H9 (cell line): ENCODE results near the gene HDAC7. TPM values are rescaled to one million over a fixed set of nuclear protein-coding genes. Genes with fewer than 3 reads are reported as not detected.
A peak's percentile ranks its signal among the peaks of the same experiment; 100 is the strongest.

Source experiments
- DNase-seq: peaks from one replicate; pipeline ENCODE4 v3.0.0-alpha.2; 2017
- H2AFZ ChIP-seq: one replicate; pipeline ENCODE4 v1.6.1; 2013; ENCODE audit warnings: mild to moderate bottlenecking, low read length, control low read depth, moderate library complexity
- H2AK5ac ChIP-seq: 2 replicates; pipeline ENCODE4 v1.6.1; 2013; ENCODE audit warnings: low read length, control low read depth, mixed read lengths; ENCODE audit not compliant: insufficient read length
- H2BK120ac ChIP-seq: one replicate; pipeline ENCODE4 v1.6.1; 2013; ENCODE audit warnings: low read depth, mild to moderate bottlenecking, low read length, control low read depth, inconsistent platforms; ENCODE audit not compliant: poor library complexity, severe bottlenecking
- H2BK12ac ChIP-seq: 2 replicates; pipeline ENCODE4 v1.6.1; 2013; ENCODE audit warnings: low read length, control low read depth, mixed read lengths, low read depth; ENCODE audit not compliant: insufficient read length
- H2BK15ac ChIP-seq: 2 replicates; pipeline ENCODE4 v1.6.1; 2013; ENCODE audit warnings: low read depth, low read length, control low read depth
- H2BK20ac ChIP-seq: one replicate; pipeline ENCODE4 v1.6.1; 2013; ENCODE audit warnings: low read depth, mild to moderate bottlenecking, low read length, control low read depth, inconsistent platforms; ENCODE audit not compliant: poor library complexity, severe bottlenecking
- H2BK5ac ChIP-seq: 2 replicates; pipeline ENCODE4 v1.6.1; 2013; ENCODE audit warnings: low read length, control low read depth, mixed read lengths; ENCODE audit not compliant: insufficient read length
- H3K14ac ChIP-seq: 2 replicates; pipeline ENCODE4 v1.6.1; 2013; ENCODE audit warnings: low read length, control low read depth; ENCODE audit not compliant: insufficient read depth
- H3K18ac ChIP-seq: 2 replicates; pipeline ENCODE4 v1.6.1; 2013; ENCODE audit warnings: low read depth, mild to moderate bottlenecking, mixed read lengths, low read length, control low read depth; ENCODE audit not compliant: insufficient read length
- H3K23ac ChIP-seq: 2 replicates; pipeline ENCODE4 v1.6.1; 2013; ENCODE audit warnings: low read length, control low read depth, mixed read lengths, low read depth; ENCODE audit not compliant: insufficient read length
- H3K23me2 ChIP-seq: 2 replicates; pipeline ENCODE4 v1.6.1; 2013; ENCODE audit warnings: low read depth, mild to moderate bottlenecking, mixed read lengths, low read length, control low read depth; ENCODE audit not compliant: insufficient read length, poor library complexity, severe bottlenecking
- H3K27ac ChIP-seq: 2 replicates; pipeline ENCODE4 v1.5.1; 2013; ENCODE audit warnings: low read length, control low read depth, mixed read lengths, low read depth; ENCODE audit not compliant: insufficient read length
- H3K27me3 ChIP-seq: 2 replicates; pipeline ENCODE4 v1.6.1; 2013; ENCODE audit warnings: low read length, control low read depth, inconsistent platforms; ENCODE audit not compliant: insufficient read depth
- H3K4ac ChIP-seq: 2 replicates; pipeline ENCODE4 v1.6.1; 2013; ENCODE audit warnings: low read depth, mild to moderate bottlenecking, control low read depth, inconsistent platforms, low read length, moderate library complexity
- H3K4me1 ChIP-seq: 2 replicates; pipeline ENCODE4 v1.6.1; 2013; ENCODE audit warnings: low read length, control low read depth, inconsistent platforms; ENCODE audit not compliant: insufficient read depth
- H3K4me2 ChIP-seq: 2 replicates; pipeline ENCODE4 v1.6.1; 2013; ENCODE audit warnings: low read length, control low read depth, mixed read lengths; ENCODE audit not compliant: insufficient read length, insufficient read depth
- H3K56ac ChIP-seq: 2 replicates; pipeline ENCODE4 v1.6.1; 2013; ENCODE audit warnings: low read depth, mild to moderate bottlenecking, mixed read lengths, low read length, control low read depth; ENCODE audit not compliant: insufficient read length
- H3K79me1 ChIP-seq: 2 replicates; pipeline ENCODE4 v1.6.1; 2013; ENCODE audit warnings: low read depth, mild to moderate bottlenecking, moderate library complexity, low read length, control low read depth, inconsistent platforms; ENCODE audit not compliant: insufficient read depth, poor library complexity, severe bottlenecking
- H3K79me2 ChIP-seq: 2 replicates; pipeline ENCODE4 v1.6.1; 2013; ENCODE audit warnings: low read length, control low read depth, inconsistent platforms; ENCODE audit not compliant: insufficient read depth
- H3K9ac ChIP-seq: 2 replicates; pipeline ENCODE4 v1.6.1; 2013; ENCODE audit warnings: low read length, control low read depth, mixed read lengths; ENCODE audit not compliant: insufficient read length; ENCODE audit errors: extremely low read depth
- H3K9me3 ChIP-seq: one replicate; pipeline ENCODE4 v1.6.1; 2013; ENCODE audit warnings: low read depth, low read length, inconsistent platforms; ENCODE audit not compliant: control insufficient read depth
- H3T11ph ChIP-seq: one replicate; pipeline ENCODE4 v1.6.1; 2013; ENCODE audit warnings: mild to moderate bottlenecking, low read length, control low read depth, inconsistent platforms
- H4K20me1 ChIP-seq: one replicate; pipeline ENCODE4 v1.6.1; 2013; ENCODE audit not compliant: control insufficient read depth, insufficient read length, insufficient read depth
- H4K5ac ChIP-seq: 2 replicates; pipeline ENCODE4 v1.6.1; 2013; ENCODE audit warnings: low read depth, mild to moderate bottlenecking, mixed read lengths, low read length, control low read depth; ENCODE audit not compliant: insufficient read length
- H4K8ac ChIP-seq: replicated peaks from 2 replicates; pipeline ENCODE4 v1.6.1; 2013; ENCODE audit warnings: low read length, control low read depth, mixed read lengths, low read depth; ENCODE audit not compliant: insufficient read length
- H4K91ac ChIP-seq: 2 replicates; pipeline ENCODE4 v1.6.1; 2013; ENCODE audit warnings: low read depth, mild to moderate bottlenecking, moderate library complexity, mixed read lengths, low read length, control low read depth; ENCODE audit not compliant: insufficient read length
- H3K27ac Mint-ChIP-seq, 3 experiments: 2 replicates in 2 of 3; 3 replicates in 1 of 3; pipeline ENCODE4 v1.8.0; 2020 to 2021; ENCODE audit warnings: mixed read lengths in 3 of 3, mild to moderate bottlenecking in 1 of 3, moderate library complexity in 1 of 3
- H3K27me3 Mint-ChIP-seq: 2 replicates; pipeline ENCODE4 v1.8.0; 2021; ENCODE audit warnings: low read depth, mild to moderate bottlenecking, moderate library complexity, mixed read lengths
- H3K36me3 Mint-ChIP-seq, 3 experiments: 2 replicates in 2 of 3; 3 replicates in 1 of 3; pipeline ENCODE4 v1.8.0; 2020 to 2021; ENCODE audit warnings: low read depth in 3 of 3, mixed read lengths in 3 of 3; ENCODE audit not compliant: insufficient read depth in 1 of 3
- H3K4me1 Mint-ChIP-seq, 2 experiments: 2 replicates each; pipeline ENCODE4 v1.8.0; 2020; ENCODE audit warnings: mixed read lengths in 2 of 2
- H3K4me3 Mint-ChIP-seq, 2 experiments: 2 replicates in 1 of 2; 3 replicates in 1 of 2; pipeline ENCODE4 v1.8.0; 2020 to 2021; ENCODE audit warnings: mild to moderate bottlenecking in 2 of 2, mixed read lengths in 2 of 2, moderate library complexity in 1 of 2
- H3K9me3 Mint-ChIP-seq, 2 experiments: 2 replicates in 1 of 2; 3 replicates in 1 of 2; pipeline ENCODE4 v1.8.0; 2020; ENCODE audit warnings: mild to moderate bottlenecking in 2 of 2, mixed read lengths in 2 of 2, moderate library complexity in 1 of 2
- WGBS: extraction: QIAGEN DNeasy Blood & Tissue Kit; methylation state at CpG from one replicate; pipeline ENCODE4 v1.1.7; 2013; ENCODE audit warnings: missing lambda C conversion rate, low lambda C conversion rate, mixed read lengths; ENCODE audit not compliant: insufficient read length; ENCODE audit errors: extremely low coverage; 5-methylcytosine and 5-hydroxymethylcytosine counted together
- total RNA-seq: library from RNA; stranded (reverse); gene quantifications from 2 replicates; pipeline ENCODE4 v1.2.1, GENCODE V29; 2021
- TF ChIP-seq, protein P1 (sequence below): fragments of 200-600 bp; sonication (generic); conservative IDR thresholded peaks from 3 replicates; pipeline ENCODE4 v1.8.0; 2021; ENCODE audit warnings: antibody characterized with exemption, mild to moderate bottlenecking

HDAC7 gene
- total RNA-seq, 1 experiment from 2014 or later = 72.1 TPM

DNA sequence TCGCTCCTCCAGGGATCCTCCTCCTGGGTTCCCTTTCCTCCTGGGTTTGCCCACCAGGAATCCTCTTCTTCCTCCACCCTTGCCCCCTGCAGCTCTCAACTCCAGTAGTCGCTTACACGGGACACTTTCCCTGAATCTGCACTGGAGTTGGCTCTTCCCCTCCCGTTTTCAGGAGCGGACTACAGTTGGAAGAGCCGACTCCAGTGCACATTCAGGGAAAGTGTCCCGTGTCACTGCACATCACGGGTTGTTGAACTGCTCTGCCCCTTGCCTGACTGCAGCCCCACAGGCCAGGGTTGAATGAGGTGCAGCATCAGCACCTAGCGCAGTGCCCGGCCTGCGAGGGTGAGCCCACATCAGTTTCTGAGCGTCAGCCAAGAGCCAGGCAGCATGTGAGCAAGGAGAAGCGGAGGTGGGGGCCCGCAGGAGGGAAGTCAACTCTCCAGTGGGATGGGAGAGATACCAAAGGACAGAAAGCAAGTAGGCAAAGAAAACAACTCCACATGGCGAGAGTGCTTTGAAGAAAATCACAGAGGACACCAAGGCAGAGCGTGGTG lies 74.1 kb downstream of the HDAC7 start:
- Histone ChIP-seq H2BK12ac (no peak overlapping the region), H3K9me3 (no peaks in the 10 kb centered on the region), H3K27ac (no peak overlapping the region), H2BK120ac (no peak overlapping the region), H3K18ac (no peak overlapping the region), H3K79me2 (no peaks in the 10 kb centered on the region), H2AFZ (no peak overlapping the region), H2AK5ac (no peak overlapping the region), H2BK20ac (no peak overlapping the region), H4K91ac (no peak overlapping the region), H2BK5ac (no peak overlapping the region), H3K23ac (no peak overlapping the region), H3T11ph (no peak overlapping the region), H3K4ac (no peak overlapping the region), H4K8ac (no peak overlapping the region), H3K79me1 (no peaks in the 10 kb centered on the region), H3K14ac (no peak overlapping the region), H2BK15ac (no peak overlapping the region), H3K56ac (no peak overlapping the region), H3K27me3 (no peaks in the 10 kb centered on the region), H4K20me1 (no peaks in the 10 kb centered on the region), H3K4me1 (peaks cover 4% of the 10 kb centered on the region; the same call in 1 of the 2 replicates), H3K23me2 (no peaks in the 10 kb centered on the region), H3K4me2 (no peak overlapping the region), H3K9ac (no peak overlapping the region), H4K5ac (no peak overlapping the region)
- no peak overlapping the region; a peak in 1 of 5 replicates for H3K4me3 Mint-ChIP-seq
- TF ChIP-seq, protein P1, sequence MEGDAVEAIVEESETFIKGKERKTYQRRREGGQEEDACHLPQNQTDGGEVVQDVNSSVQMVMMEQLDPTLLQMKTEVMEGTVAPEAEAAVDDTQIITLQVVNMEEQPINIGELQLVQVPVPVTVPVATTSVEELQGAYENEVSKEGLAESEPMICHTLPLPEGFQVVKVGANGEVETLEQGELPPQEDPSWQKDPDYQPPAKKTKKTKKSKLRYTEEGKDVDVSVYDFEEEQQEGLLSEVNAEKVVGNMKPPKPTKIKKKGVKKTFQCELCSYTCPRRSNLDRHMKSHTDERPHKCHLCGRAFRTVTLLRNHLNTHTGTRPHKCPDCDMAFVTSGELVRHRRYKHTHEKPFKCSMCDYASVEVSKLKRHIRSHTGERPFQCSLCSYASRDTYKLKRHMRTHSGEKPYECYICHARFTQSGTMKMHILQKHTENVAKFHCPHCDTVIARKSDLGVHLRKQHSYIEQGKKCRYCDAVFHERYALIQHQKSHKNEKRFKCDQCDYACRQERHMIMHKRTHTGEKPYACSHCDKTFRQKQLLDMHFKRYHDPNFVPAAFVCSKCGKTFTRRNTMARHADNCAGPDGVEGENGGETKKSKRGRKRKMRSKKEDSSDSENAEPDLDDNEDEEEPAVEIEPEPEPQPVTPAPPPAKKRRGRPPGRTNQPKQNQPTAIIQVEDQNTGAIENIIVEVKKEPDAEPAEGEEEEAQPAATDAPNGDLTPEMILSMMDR = no peak
- H3K36me3 Mint-ChIP-seq = peaks cover 0 to 10% (median 2%) of the 10 kb centered on the region in 3 experiments; a peak in 4 of 7 replicates
- H3K9me3 Mint-ChIP-seq = no peaks in the 10 kb centered on the region
- DNase-seq = no peak
- H3K27ac Mint-ChIP-seq = peak overlapping the region in 1 of 3 experiments; percentile 3; a peak in 2 of 7 replicates
- peaks cover 7% of the 10 kb centered on the region for H3K27me3 Mint-ChIP-seq
- no CpG with 5 or more reads among the region's 16 CpGs for WGBS
- peaks cover 26 to 33% of the 10 kb centered on the region in 2 experiments for H3K4me1 Mint-ChIP-seq
